ENCODE measurements around the gene TUB.

- TF ChIP-seq CTCF (conservative IDR thresholded peaks at IDR 0.05; ENCODE audit: low read depth, low read length) (no peak), EZH2 (IDR thresholded peaks at IDR 0.05; ENCODE audit: low read length, unreplicated experiment) (no peak)
Measured at GRCh38 chr11:8111636-8112035, 30.6 kb downstream of the TUB start.
